GM13976 (cell line): ENCODE results near the gene PIP5KL1.
A peak's percentile ranks its signal among the peaks of the same experiment; 100 is the strongest.

Source experiments
- DNase-seq: peaks from one replicate; pipeline ENCODE4 v3.0.0; 2012; ENCODE audit warnings: low spot score
- CTCF ChIP-seq: IDR thresholded peaks from 2 replicates; pipeline ENCODE4 v1.5.1; 2012; ENCODE audit warnings: borderline replicate concordance, mild to moderate bottlenecking; ENCODE audit not compliant: insufficient read depth; ENCODE audit errors: extremely low read depth, missing control alignments, control extremely low read depth
- in situ Hi-C: fragments of 300-500 bp; cut with MboI; formaldehyde crosslinking; loops from one replicate; pipeline ENCODE4 v1.12.0; 2022; ENCODE audit warnings: low sequenced_read_pairs, mixed read lengths, inconsistent platforms; ENCODE audit not compliant: unreplicated experiment

The PIP5KL1 gene

GRCh38 chr9:127961155-127961490 lies 30.5 kb upstream of the PIP5KL1 start:
- in situ Hi-C loops, result no loop called here
- TF ChIP-seq CTCF, result no peak
- no peak for DNase-seq

- in situ Hi-C loops, result no loop called here
- TF ChIP-seq CTCF, result no peak
- DNase-seq, result no peak
Measured at GRCh38 chr9:127960410-127961154, 30.0 kb upstream of the PIP5KL1 start.

GRCh38 chr9:127959841-127960409 lies 29.3 kb upstream of the PIP5KL1 start:
- in situ Hi-C loops, result no loop called here
- no peak for TF ChIP-seq CTCF
- DNase-seq, result no peak

GRCh38 chr9:127959398-127959797 lies 28.8 kb upstream of the PIP5KL1 start:
- in situ Hi-C loops, result no loop called here
- DNase-seq, result no peak
- TF ChIP-seq CTCF, result no peak

- TF ChIP-seq CTCF, result no peak
- no peak for DNase-seq
- in situ Hi-C loops, result no loop called here
Measured at GRCh38 chr9:127958728-127959127, 28.2 kb upstream of the PIP5KL1 start.

- in situ Hi-C loops, result no loop called here
- DNase-seq, result peak; percentile 85
Measured at GRCh38 chr9:127955294-127956015, 24.9 kb upstream of the PIP5KL1 start.

More at GRCh38 chr9:127955294-127956015, 24.9 kb upstream of the PIP5KL1 start:
- peak; percentile 36 for TF ChIP-seq CTCF
